HepG2 (cell line): Measurements from ENCODE around the gene AKR1C4. TPM values are rescaled to one million over a fixed set of nuclear protein-coding genes. Genes with fewer than 3 reads are reported as not detected.

Experiments
- ATAC-seq: fragments of 200-7000 bp; cut with Tn5 transposase; 3 replicates; pipeline ENCODE4 v1.9.1; 2020; ENCODE audit warnings: mild to moderate bottlenecking, moderate library complexity
- BruUV-seq: library from RNA; stranded (reverse); fragments of 400-500 nt; replicated peaks from 2 replicates; lab custom pipeline; 2021; lab: Mats Ljungman, UMichigan
- CTCF ChIA-PET: fragments of 300-600 bp; formaldehyde crosslinking; extraction: SDS; loops from one replicate; lab custom pipeline; 2021; ENCODE audit warnings: low total read pairs, inconsistent platforms, low intra/inter-chr PET ratio; lab: Yijun Ruan, JAX
- POLR2A ChIA-PET: fragments of 350-600 bp; sonication (Branson Sonifier 250); formaldehyde crosslinking; loops from one replicate; lab custom pipeline; 2020; ENCODE audit warnings: antibody characterized with exemption, inconsistent platforms; lab: Yijun Ruan, JAX
- DNase-seq: peaks from one replicate; pipeline ENCODE4 v3.0.0-alpha.2; 2015; ENCODE audit warnings: low spot score
- FAIRE-seq: peaks from 3 replicates; lab custom pipeline; 2011; peaks lifted over from hg19 to GRCh38; lab: Jason Lieb, UNC
- H2AFZ ChIP-seq: one replicate; pipeline ENCODE4 v1.6.1; 2011; ENCODE audit warnings: low read length, inconsistent platforms
- H3K27ac ChIP-seq: fragments of 300-600 bp; 3 replicates; pipeline ENCODE4 v1.8.0; 2011; ENCODE audit warnings: mixed run types, mild to moderate bottlenecking, mixed read lengths, low read length, inconsistent platforms; ENCODE audit not compliant: insufficient read depth; ENCODE audit errors: extremely low read length
- H3K27me3 ChIP-seq, 2 experiments: fragments of 200-600 bp in 1 of 2; 2 replicates in 1 of 2; 3 replicates in 1 of 2; pipeline versions ENCODE4 v1.6.0 to v1.8.0; 2011; ENCODE audit warnings: low read length in 2 of 2, mild to moderate bottlenecking in 2 of 2, moderate library complexity in 2 of 2, inconsistent platforms in 1 of 2; ENCODE audit not compliant: insufficient read depth in 2 of 2, control insufficient read depth in 1 of 2
- H3K36me3 ChIP-seq, 2 experiments: fragments of 200-600 bp in 1 of 2; replicated peaks in 1 of 2; 2 replicates in 1 of 2; 3 replicates in 1 of 2; pipeline versions ENCODE4 v1.5.1 to v1.8.0; 2011; ENCODE audit warnings: low read length in 2 of 2, inconsistent platforms in 1 of 2; ENCODE audit not compliant: insufficient read depth in 2 of 2, control insufficient read depth in 1 of 2
- H3K4me1 ChIP-seq: 2 replicates; pipeline ENCODE4 v1.5.1; 2012; ENCODE audit warnings: low read length, inconsistent platforms; ENCODE audit not compliant: insufficient read depth
- H3K4me2 ChIP-seq: 2 replicates; pipeline ENCODE4 v1.6.0; 2011; ENCODE audit warnings: low read depth, low read length, inconsistent platforms
- H3K4me3 ChIP-seq, 3 experiments: fragments of 200-600 bp in 1 of 3; sonication (generic), shearing (Covaris generic) in 1 of 3; replicated peaks in 1 of 3; 2 replicates each; pipeline ENCODE4 v1.5.1; 2011 to 2016; ENCODE audit warnings: low read length in 3 of 3, inconsistent platforms in 2 of 3, low read depth in 2 of 3, mild to moderate bottlenecking in 2 of 3, control low read depth in 1 of 3, mixed read lengths in 1 of 3; ENCODE audit not compliant: insufficient read depth in 1 of 3
- H3K79me2 ChIP-seq: one replicate; pipeline ENCODE4 v1.6.1; 2011; ENCODE audit warnings: low read length, inconsistent platforms; ENCODE audit not compliant: insufficient read depth
- H3K9ac ChIP-seq: 2 replicates; pipeline ENCODE4 v1.6.0; 2011; ENCODE audit warnings: mild to moderate bottlenecking, low read depth, low read length, inconsistent platforms; ENCODE audit not compliant: insufficient read depth
- H3K9me3 ChIP-seq: 2 replicates; pipeline ENCODE4 v1.5.1; 2012; ENCODE audit warnings: mild to moderate bottlenecking, low read length
- H4K20me1 ChIP-seq: 2 replicates; pipeline ENCODE4 v1.6.0; 2011; ENCODE audit warnings: inconsistent platforms, mild to moderate bottlenecking, low read length, moderate library complexity; ENCODE audit not compliant: insufficient read depth
- GPBP1L1 ChIP-seq: sonication (generic); formaldehyde crosslinking; IDR thresholded peaks from 2 replicates; pipeline ENCODE4 v1.5.0; 2020; ENCODE audit warnings: mild to moderate bottlenecking, missing genetic modification reagents
- HNF4A ChIP-seq: sonication (generic); formaldehyde crosslinking; IDR thresholded peaks from 2 replicates; pipeline ENCODE4 v1.4.0; 2020; ENCODE audit warnings: missing genetic modification reagents
- MED1 ChIP-seq: sonication (generic); formaldehyde crosslinking; IDR thresholded peaks from 2 replicates; pipeline ENCODE4 v1.4.0; 2020; ENCODE audit warnings: missing genetic modification reagents
- PITX1 ChIP-seq: sonication (generic); formaldehyde crosslinking; IDR thresholded peaks from 2 replicates; pipeline ENCODE4 v1.5.1; 2020; ENCODE audit warnings: mild to moderate bottlenecking, missing genetic modification reagents
- SOX6 ChIP-seq, 2 experiments: fragments of 450-650 bp in 1 of 2; sonication (generic) in 1 of 2; formaldehyde crosslinking in 1 of 2; IDR thresholded peaks; 2 replicates each; pipeline versions ENCODE4 v1.4.0 to v1.6.1; 2017 to 2020; ENCODE audit warnings: antibody characterized with exemption in 1 of 2, mild to moderate bottlenecking in 1 of 2, missing genetic modification reagents in 1 of 2
- TCF7 ChIP-seq: sonication (generic); IDR thresholded peaks from 2 replicates; pipeline ENCODE4 v1.6.1; 2016; ENCODE audit warnings: antibody characterized with exemption, low read depth
- ZMYM4 ChIP-seq: sonication (generic); formaldehyde crosslinking; IDR thresholded peaks from 2 replicates; pipeline ENCODE4 v1.8.1; 2023; ENCODE audit warnings: mild to moderate bottlenecking, missing genetic modification reagents
- ZNF30 ChIP-seq: sonication (generic); formaldehyde crosslinking; IDR thresholded peaks from 2 replicates; pipeline ENCODE4 v1.5.0; 2020; ENCODE audit warnings: mild to moderate bottlenecking, missing genetic modification reagents
- ZNF333 ChIP-seq: sonication (generic); formaldehyde crosslinking; IDR thresholded peaks from 2 replicates; pipeline ENCODE4 v1.4.0; 2020; ENCODE audit warnings: mild to moderate bottlenecking, missing genetic modification reagents, borderline replicate concordance
- WGBS: methylation state at CpG from one replicate; pipeline ENCODE4 v1.1.6; 2017; ENCODE audit warnings: low lambda C conversion rate; 5-methylcytosine and 5-hydroxymethylcytosine counted together
- in situ Hi-C: cut with HindIII; loops from 2 replicates; pipeline ENCODE4 v1.10.0; 2017; ENCODE audit warnings: low pct_unique_long_range_greater_than_20kb; ENCODE audit not compliant: extremely low pct_ligation_motif_present
- intact Hi-C: fragments of 100-400 bp; cut with micrococcal nuclease; formaldehyde crosslinking; loops from one replicate; pipeline ENCODE4 v1.10.0; 2022; ENCODE audit not compliant: unreplicated experiment
- polyA plus RNA-seq, 8 experiments: library from polyadenylated mRNA; depleted of rRNA in 3 of 8; stranded (reverse) in 7 of 8; unstranded in 1 of 8; fragments of >200 nt; fragmentation: Illumina TruSeq in 4 of 8; extraction: Trizol in 4 of 8; gene quantifications; 2 replicates each; pipeline versions ENCODE4 v1.2.1 to v1.2.3, GENCODE V29; 2011 to 2016; ENCODE audit warnings: low read depth in 4 of 8, missing spikeins in 1 of 8, mixed read lengths in 1 of 8; ENCODE audit not compliant: insufficient read depth in 1 of 8
- total RNA-seq, 5 experiments: library from RNA; depleted of rRNA; stranded (reverse); fragments of >200 nt; fragmentation: Illumina TruSeq; extraction: Trizol; gene quantifications; 2 replicates each; pipeline ENCODE4 v1.2.3, GENCODE V29; 2016; ENCODE audit warnings: low read depth in 1 of 5
- TF ChIP-seq, protein P1 (sequence below): IDR thresholded peaks from 2 replicates; pipeline ENCODE4 v1.6.1; 2012; ENCODE audit warnings: inconsistent platforms
- TF ChIP-seq, protein P2 (sequence below): IDR thresholded peaks from 2 replicates; pipeline ENCODE4 v1.6.1; 2016; ENCODE audit warnings: missing genetic modification reagents, missing compliant biosample characterization
- TF ChIP-seq, protein P3 (sequence below): sonication (generic); formaldehyde crosslinking; IDR thresholded peaks from 2 replicates; pipeline ENCODE4 v1.5.1; 2020; ENCODE audit warnings: mild to moderate bottlenecking, missing genetic modification reagents

Gene AKR1C4
- total and polyA plus RNA-seq, 2 of the 13 experiments (the other 11 are each of a cell fraction or from before 2014, with no cell fraction given): 0.18 to 1.3 TPM

- ATAC-seq: no peak
- H3K4me2 ChIP-seq: no peak overlapping the region
- peak overlapping the region; percentile 64 for H2AFZ ChIP-seq
- POLR2A ChIA-PET: no interaction called here
- no peaks in the 10 kb centered on the region for H3K9me3 ChIP-seq
- CTCF ChIA-PET: no interaction called here
- no peaks in the 10 kb centered on the region for H3K27me3 ChIP-seq
- DNase-seq: no peak
- no peak overlapping the region for H3K9ac ChIP-seq
- H3K36me3 ChIP-seq: no peaks in the 10 kb centered on the region
- intact Hi-C loops (no loop called here), in situ Hi-C loops (no loop called here)
- TF ChIP-seq PITX1 (CRISPR knock-in tag) (no peak), GPBP1L1 (no peak), ZMYM4 (CRISPR knock-in tag) (0 out of 2 replicates have a peak, but pooled peaks have one; percentile 47)
- TF ChIP-seq, protein P1, sequence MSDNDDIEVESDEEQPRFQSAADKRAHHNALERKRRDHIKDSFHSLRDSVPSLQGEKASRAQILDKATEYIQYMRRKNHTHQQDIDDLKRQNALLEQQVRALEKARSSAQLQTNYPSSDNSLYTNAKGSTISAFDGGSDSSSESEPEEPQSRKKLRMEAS: peak; percentile 37; the same call in 1 of the 2 replicates
- TF ChIP-seq, protein P2, sequence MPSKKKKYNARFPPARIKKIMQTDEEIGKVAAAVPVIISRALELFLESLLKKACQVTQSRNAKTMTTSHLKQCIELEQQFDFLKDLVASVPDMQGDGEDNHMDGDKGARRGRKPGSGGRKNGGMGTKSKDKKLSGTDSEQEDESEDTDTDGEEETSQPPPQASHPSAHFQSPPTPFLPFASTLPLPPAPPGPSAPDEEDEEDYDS (CRISPR knock-in tag): no peak
- peaks cover 28% of the 10 kb centered on the region for H3K4me1 ChIP-seq
- BruUV-seq: no TSS peak
- H4K20me1 ChIP-seq: no peaks in the 10 kb centered on the region
- H3K27ac ChIP-seq: no peak overlapping the region
- H3K79me2 ChIP-seq: no peaks in the 10 kb centered on the region
- WGBS: 78% methylated on average over 2 of the region's 2 CpGs
- no peak overlapping the region for H3K4me3 ChIP-seq
- no peak for FAIRE-seq
These were observed 8.3 kb upstream of the AKR1C4 start for GRCh38 chr10:5188358-5188757.

- intact Hi-C loops (no loop called here), in situ Hi-C loops (no loop called here)
- Histone ChIP-seq H3K27ac (no peak overlapping the region), H3K9me3 (no peaks in the 10 kb centered on the region), H3K4me1 (peaks cover 43% of the 10 kb centered on the region), H4K20me1 (no peaks in the 10 kb centered on the region), H2AFZ (no peak overlapping the region), H3K27me3 (no peaks in the 10 kb centered on the region), H3K36me3 (no peaks in the 10 kb centered on the region), H3K9ac (no peak overlapping the region), H3K79me2 (no peaks in the 10 kb centered on the region), H3K4me3 (no peak overlapping the region), H3K4me2 (no peak overlapping the region)
- DNase-seq (peak; percentile 24), FAIRE-seq (no peak), ATAC-seq (no peak)
- WGBS: 80% methylated on average over 3 of the region's 3 CpGs
- BruUV-seq: no TSS peak
- POLR2A ChIA-PET: no interaction called here
- CTCF ChIA-PET: no interaction called here
- TF ChIP-seq ZNF333 (CRISPR knock-in tag) (no peak), ZNF30 (CRISPR knock-in tag) (no peak), TCF7 (peak; percentile 26; the same call in 1 of the 2 replicates), SOX6 (IDR thresholded peaks at IDR 0.05) (no peak), SOX6 (CRISPR knock-in tag; IDR thresholded peaks at IDR 0.05) (peak; percentile 14; the same call in 1 of the 2 replicates), HNF4A (peak; percentile 31; the same call in 1 of the 2 replicates), MED1 (CRISPR knock-in tag) (peak; percentile 48; the same call in 1 of the 2 replicates)
- TF ChIP-seq, protein P3, sequence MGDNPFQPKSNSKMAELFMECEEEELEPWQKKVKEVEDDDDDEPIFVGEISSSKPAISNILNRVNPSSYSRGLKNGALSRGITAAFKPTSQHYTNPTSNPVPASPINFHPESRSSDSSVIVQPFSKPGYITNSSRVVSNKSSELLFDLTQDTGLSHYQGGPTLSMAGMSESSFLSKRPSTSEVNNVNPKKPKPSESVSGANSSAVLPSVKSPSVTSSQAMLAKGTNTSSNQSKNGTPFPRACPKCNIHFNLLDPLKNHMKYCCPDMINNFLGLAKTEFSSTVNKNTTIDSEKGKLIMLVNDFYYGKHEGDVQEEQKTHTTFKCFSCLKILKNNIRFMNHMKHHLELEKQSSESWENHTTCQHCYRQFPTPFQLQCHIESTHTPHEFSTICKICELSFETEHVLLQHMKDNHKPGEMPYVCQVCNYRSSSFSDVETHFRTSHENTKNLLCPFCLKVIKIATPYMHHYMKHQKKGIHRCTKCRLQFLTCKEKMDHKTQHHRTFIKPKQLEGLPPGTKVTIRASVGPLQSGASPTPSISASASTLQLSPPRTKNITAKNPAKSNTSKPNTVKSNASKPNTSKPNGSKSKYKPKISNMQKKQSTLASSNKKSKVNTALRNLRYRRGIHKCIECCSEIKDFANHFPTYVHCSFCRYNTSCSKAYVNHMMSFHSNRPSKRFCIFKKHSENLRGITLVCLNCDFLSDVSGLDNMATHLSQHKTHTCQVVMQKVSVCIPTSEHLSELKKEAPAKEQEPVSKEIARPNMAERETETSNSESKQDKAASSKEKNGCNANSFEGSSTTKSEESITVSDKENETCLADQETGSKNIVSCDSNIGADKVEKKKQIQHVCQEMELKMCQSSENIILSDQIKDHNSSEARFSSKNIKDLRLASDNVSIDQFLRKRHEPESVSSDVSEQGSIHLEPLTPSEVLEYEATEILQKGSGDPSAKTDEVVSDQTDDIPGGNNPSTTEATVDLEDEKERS (CRISPR knock-in tag): no peak
These were observed 2.2 kb upstream of the AKR1C4 start for GRCh38 chr10:5194431-5194830.
